NCI-H69 (cell line): Measurements from ENCODE around the gene DDHD1.
A peak's percentile ranks its signal among the peaks of the same experiment; 100 is the strongest.
"Not testable (repeated sequence)": the region's sequence is repeated elsewhere in the genome, so short reads cannot be mapped to it uniquely, and the experiment has no call there.

Source experiments
- DNase-seq: peaks from one replicate; lab custom pipeline; 2025; lab: John Stamatoyannopoulos, UW

Gene DDHD1

DNA sequence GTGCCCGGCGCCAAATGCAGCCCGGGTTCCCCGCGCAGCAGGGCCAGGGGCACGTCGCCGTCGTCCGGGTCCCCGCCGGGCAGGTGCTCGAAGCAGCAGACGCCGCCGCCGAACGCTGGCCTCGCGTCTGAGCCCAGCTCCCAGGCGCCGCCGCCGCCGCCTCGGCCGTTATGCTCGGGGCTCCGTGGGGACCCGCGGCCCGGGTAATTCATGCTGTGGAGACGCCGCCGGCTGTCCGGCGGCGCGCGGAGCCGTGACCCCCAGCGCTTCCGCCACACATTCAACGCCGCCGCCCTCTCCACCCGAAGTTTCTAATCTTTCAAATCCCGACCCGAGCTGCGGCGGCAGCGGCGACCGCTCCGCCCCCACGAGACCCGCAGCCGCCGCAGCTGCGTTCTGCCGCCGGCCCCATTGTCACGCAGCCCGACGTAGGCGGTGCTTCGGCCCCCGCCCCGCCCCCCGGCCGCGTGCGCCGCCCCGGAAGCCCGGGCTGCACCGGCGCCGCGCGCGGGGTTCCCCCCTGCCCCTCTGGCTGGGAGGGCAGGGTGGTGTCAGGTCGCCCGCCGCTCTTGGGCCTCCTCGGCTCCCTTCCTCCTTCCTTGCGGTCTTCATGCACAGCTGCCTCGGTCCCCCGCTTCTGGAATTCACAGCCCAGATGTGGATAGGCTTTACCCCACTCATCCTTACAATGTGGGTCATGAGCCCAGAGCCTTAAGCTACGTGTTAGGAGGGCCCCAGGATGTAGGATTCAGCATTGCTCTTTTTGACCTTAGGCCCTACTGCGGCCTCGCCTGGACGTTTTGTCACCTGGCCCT lies at the start of gene DDHD1:
Gene DDHD1, minus strand, starts transcription at position 437 of the 815 bp plus-strand sequence. Its CDS starts 225 bp downstream, at position 212.
- peak; percentile 92 for DNase-seq

GRCh38 chr14:53195949-53196348 lies 42.8 kb upstream of the DDHD1 start:
- DNase-seq: no peak

- DNase-seq: no peak
These were observed 40.1 kb upstream of the DDHD1 start for GRCh38 chr14:53193193-53193592.

GRCh38 chr14:53192052-53192760 lies 39.1 kb upstream of the DDHD1 start:
- DNase-seq: no peak

- DNase-seq: no peak
These were observed 37.8 kb upstream of the DDHD1 start for GRCh38 chr14:53190938-53191337.

DNA sequence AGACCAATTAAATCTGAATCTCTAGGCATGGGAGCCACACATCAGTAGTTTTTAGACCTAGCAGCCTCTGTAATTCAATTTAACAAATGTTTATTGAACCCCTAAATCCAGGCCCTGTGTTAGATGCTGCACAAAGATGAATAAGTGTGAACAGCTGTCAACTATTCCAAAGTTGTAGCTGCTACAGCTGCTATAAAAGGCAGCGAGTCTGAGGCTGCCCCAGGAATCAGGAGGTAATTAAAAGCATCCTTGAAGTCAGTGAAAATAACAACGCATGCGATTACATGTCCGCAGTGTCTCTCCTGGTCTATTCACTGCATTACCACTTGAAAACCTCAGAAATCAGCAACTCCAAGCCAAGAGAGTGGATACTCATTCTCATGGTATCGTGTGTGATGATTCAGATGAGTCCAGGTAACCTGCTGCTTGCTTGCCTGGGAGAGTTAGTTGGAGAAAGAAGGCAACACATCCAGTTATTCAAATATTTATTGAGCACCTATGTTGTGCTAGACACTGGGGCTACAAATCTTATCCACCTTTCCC lies 34.9 kb upstream of the DDHD1 start:
- DNase-seq: no peak

DNA sequence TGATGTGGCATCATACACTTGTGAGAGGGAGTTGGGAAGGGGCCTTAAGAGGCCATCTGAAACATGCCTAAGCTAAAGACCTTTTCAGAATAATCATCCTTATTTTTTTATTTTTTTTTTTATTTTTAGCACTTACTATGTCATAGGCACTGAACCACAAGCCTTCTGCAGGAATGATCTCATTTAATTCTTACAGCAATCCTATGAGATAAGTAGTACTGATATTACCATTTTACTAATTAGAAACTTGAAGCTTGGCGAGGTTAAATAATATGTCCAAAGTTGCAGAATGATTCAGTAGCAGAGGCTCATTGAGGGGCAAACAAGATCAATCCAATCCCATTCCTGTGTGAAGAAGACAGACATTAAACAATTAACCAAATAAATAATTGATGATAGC lies 33.4 kb upstream of the DDHD1 start:
- no peak for DNase-seq

DNA sequence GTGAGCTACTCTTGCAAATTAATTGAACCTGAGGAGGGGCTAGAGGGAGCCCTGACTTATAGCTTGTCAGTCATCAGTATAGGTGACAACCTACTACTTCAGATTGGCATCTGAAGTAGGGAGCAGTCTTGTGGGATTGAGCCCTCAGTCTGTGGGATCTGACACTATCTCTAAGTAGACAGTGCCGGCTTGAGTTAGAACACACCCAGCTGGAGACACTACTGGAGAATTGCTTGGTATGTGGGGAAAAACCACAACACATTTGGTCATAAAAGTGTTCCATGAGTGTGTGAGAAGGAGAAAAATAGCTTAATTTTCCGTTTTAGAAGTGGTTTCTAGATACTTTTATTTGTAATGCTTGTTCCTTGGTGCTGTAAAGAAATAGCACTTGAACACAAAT lies 30.5 kb upstream of the DDHD1 start:
- DNase-seq: no peak

- DNase-seq: no peak
These were observed 29.9 kb upstream of the DDHD1 start for GRCh38 chr14:53183056-53183455.

- DNase-seq: not testable (repeated sequence)
These were observed 28.4 kb upstream of the DDHD1 start for GRCh38 chr14:53181463-53182081.

DNA sequence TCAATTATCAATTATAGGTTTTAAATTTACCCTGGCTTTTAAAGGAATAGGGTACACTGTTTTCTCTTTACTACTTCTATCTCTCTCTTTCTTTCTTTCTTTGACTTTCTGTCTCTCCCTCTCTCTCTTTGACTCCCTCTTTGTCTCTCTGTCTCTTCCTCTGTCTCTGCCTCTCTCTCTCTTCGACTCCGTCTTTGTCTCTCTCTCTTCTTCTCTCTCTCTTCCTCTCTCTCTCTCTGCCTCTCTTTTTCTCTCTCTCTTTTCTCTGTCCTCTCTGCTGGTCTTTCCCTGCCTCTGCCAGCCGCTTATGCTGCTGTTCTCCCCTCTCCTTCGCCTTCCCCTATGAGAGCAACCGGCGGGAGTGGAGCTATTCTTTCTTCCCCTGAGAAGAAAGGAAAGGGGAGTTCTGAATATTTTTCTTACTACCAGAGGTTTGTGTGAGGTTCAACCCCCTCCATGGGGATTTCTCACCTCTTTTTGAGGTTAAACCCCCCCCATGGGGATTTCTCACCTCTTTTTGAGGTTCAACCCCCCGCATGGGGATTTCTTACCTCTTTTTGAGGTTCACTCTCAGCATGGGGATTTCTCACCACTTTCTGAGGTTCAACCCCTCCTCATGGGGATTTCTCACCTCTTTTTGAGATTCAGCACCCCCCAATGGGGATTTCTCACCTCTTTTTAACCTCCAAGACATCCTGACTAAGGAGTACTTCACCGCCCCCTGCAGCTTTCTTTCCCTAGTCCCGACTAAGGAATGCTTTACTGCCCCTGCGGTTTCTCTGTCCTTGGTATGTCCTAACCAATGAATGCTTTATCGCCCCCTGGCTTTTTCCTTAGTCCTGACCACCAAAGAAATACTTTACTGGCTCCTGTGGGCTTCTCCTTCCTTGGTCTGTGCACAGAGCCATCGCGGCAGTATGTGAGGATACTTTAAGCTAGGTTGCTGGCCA lies 27.4 kb upstream of the DDHD1 start:
- peak; percentile 20 for DNase-seq

DNA sequence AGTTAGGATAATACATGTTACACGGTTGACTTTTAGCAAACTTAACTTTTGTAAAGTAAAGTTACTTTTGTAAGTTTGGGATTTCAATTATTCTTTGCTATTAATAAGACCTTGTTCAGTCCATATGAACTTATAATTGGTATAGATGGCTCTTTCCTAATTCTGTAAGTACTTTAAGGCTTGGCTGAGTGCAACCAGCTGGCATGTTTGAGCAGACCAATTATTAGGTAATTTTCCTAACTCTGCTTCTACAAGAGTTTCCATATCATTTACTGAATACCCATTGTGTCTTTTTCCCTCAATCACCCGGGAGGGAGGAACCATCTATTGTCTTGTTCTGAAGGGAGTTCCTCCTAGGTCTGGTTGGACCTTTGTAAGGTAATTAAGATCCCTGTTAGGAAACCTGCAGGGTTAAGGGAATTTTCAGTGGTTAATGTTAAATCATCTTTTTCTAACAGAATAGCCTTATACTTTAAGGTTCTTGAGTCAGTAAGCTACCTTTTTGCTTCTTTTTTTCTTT lies 26.4 kb upstream of the DDHD1 start:
- peak; percentile 32 for DNase-seq

DNA sequence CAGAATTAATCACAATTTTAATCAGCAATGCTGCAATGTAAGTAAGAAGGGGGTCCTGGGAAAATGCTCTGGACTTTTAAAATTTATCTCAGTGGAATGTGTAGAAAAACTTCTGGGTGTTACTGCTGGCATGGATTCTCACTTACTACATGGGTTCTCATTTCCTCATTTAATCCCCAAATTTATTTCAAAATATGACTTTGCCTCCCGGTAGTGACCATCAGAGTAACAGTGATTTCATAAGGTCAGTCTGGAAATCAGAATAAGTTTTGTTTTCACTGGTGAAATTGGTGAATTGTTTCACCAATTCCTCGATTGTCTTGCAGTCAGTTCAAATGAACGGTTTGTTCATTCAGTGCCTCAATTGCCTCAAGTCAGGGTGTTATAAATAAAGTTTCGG lies 22.3 kb upstream of the DDHD1 start:
- DNase-seq: no peak

GRCh38 chr14:53174918-53175317 lies 21.8 kb upstream of the DDHD1 start:
- DNase-seq: no peak

GRCh38 chr14:53168786-53169185 lies 15.7 kb upstream of the DDHD1 start:
- DNase-seq: no peak

GRCh38 chr14:53167602-53168328 lies 14.6 kb upstream of the DDHD1 start:
- no peak for DNase-seq

GRCh38 chr14:53161758-53162435 lies 8.8 kb upstream of the DDHD1 start:
- DNase-seq: no peak

GRCh38 chr14:53156238-53156637 lies 3.1 kb upstream of the DDHD1 start:
- DNase-seq: no peak

DNA sequence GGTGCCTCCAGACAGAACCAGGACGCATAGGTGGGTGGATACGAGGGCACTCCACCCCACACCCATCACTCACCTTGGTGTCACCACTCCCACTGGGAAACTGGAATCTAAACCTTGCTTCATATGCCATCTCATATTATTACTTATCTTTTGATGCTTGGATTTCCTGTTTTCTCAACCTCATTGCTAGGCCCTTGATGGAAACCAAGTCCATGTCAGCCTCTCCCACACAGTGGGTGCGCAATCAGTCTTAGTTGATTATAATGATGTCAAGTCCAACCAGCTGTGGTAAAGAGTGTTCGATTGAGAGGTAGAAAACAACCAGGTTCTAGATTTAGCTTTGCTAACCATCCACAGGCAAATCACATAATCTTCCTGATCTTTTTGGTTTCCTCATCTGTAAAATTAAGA lies 584 bp upstream of the DDHD1 start:
- peak; percentile 49 for DNase-seq
